Esophagus muscularis mucosa (tissue), 3 donors: ENCODE measurements around the gene MYB.
"Not testable (repeated sequence)": the region's sequence is repeated elsewhere in the genome, so short reads cannot be mapped to it uniquely, and the experiment has no call there.

Experiments
- POLR2A ChIP-seq: fragments of 450-650 bp; IDR thresholded peaks from one replicate; pipeline ENCODE4 v1.6.1; 2017; ENCODE audit warnings: antibody characterized with exemption, moderate library complexity, mild to moderate bottlenecking, low read depth
- TF ChIP-seq, protein P1 (sequence below), 3 experiments: fragments of 200-600 bp in 2 of 3; fragments of 450-650 bp in 1 of 3; sonication (generic) in 2 of 3; IDR thresholded peaks; one replicate each; pipeline ENCODE4 v1.5.1; 2017 to 2019; ENCODE audit warnings: antibody characterized with exemption in 3 of 3, mild to moderate bottlenecking in 2 of 3, moderate library complexity in 1 of 3

DNA sequence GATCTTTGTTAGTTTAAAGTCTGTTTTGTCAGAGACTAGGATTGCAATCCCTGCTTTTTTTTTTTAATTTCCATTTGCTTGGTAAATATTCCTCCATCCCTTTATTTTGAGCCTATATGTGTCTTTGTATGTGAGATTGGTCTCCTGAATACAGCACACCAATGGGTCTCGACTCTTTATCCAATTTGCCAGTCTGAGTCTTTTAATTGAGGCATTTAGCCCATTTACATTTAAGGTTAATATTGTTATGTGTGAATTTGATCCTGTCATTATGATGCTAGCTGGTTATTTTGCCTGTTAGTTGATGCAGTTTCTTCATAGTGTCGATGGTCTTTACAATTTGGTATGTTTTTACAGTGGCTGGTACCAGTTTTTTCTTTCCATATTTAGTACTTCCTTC lies 27.0 kb upstream of the MYB start:
- TF ChIP-seq, protein P1, sequence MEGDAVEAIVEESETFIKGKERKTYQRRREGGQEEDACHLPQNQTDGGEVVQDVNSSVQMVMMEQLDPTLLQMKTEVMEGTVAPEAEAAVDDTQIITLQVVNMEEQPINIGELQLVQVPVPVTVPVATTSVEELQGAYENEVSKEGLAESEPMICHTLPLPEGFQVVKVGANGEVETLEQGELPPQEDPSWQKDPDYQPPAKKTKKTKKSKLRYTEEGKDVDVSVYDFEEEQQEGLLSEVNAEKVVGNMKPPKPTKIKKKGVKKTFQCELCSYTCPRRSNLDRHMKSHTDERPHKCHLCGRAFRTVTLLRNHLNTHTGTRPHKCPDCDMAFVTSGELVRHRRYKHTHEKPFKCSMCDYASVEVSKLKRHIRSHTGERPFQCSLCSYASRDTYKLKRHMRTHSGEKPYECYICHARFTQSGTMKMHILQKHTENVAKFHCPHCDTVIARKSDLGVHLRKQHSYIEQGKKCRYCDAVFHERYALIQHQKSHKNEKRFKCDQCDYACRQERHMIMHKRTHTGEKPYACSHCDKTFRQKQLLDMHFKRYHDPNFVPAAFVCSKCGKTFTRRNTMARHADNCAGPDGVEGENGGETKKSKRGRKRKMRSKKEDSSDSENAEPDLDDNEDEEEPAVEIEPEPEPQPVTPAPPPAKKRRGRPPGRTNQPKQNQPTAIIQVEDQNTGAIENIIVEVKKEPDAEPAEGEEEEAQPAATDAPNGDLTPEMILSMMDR (IDR thresholded peaks at IDR 0.05), result not testable (repeated sequence)
- TF ChIP-seq POLR2A, result not testable (repeated sequence)
